T-helper 1 cell treated with Interleukin-12 subunit alpha and Interleukin-12 subunit beta and Interleukin-4 antibody, amounts not matched to agents 30 ng/mL and 1 ng/mL, for 36 hours (primary cell): Measurements from ENCODE around the gene TBXA2R. TPM values are rescaled to one million over a fixed set of nuclear protein-coding genes. Genes with fewer than 3 reads are reported as not detected.

Source experiments
- intact Hi-C: fragments of 100-400 bp; cut with micrococcal nuclease; formaldehyde crosslinking; loops from one replicate; pipeline ENCODE4 v1.15.1; 2024
- total RNA-seq: library from RNA; stranded (reverse); gene quantifications from 2 replicates; pipeline ENCODE4 v1.2.3, GENCODE V29; 2022

The TBXA2R gene
- total RNA-seq, 1 donor from 2014 or later: 1.1 TPM

- intact Hi-C loops: no loop called here
Measured at GRCh38 chr19:3563709-3564524, 42.8 kb downstream of the TBXA2R start.

GRCh38 chr19:3557461-3558248 lies 49.0 kb downstream of the TBXA2R start, which contains the start of gene MFSD12:
Gene MFSD12 (minus strand): TSS chr19:3557586. CDS start chr19:3557403, 183 bp downstream.
- intact Hi-C loops: loop anchor here (1.0 to 5.0 kb wide), 5 partner anchors 15 to 690 kb away; partner anchors contain the start of genes EEF2, FZR1, HMG20B and YJU2

- intact Hi-C loops: loop anchor here (1.0 to 5.0 kb wide), 5 partner anchors 15 to 690 kb away; partner anchors contain the start of genes EEF2, FZR1, HMG20B and YJU2
Measured at GRCh38 chr19:3556978-3557460, 49.7 kb downstream of the TBXA2R start.

- intact Hi-C loops: loop anchor here (5.0 kb wide), 2 partner anchors 431 to 691 kb away; partner anchors contain the start of genes EEF2 and YJU2
Measured at GRCh38 chr19:3556423-3556977, 50.2 kb downstream of the TBXA2R start.

GRCh38 chr19:3555653-3556422 lies 50.8 kb downstream of the TBXA2R start:
- intact Hi-C loops: loop anchor here (2.0 to 5.0 kb wide), 3 partner anchors 77 to 691 kb away; partner anchors contain the start of genes EEF2 and YJU2

GRCh38 chr19:3554254-3555083 lies 52.2 kb downstream of the TBXA2R start:
- intact Hi-C loops: loop anchor here (2.0 to 5.0 kb wide), 3 partner anchors 76 to 693 kb away; partner anchors contain the start of genes EEF2 and YJU2

- intact Hi-C loops: no loop called here
Measured at GRCh38 chr19:3551792-3552095, 54.9 kb downstream of the TBXA2R start.

- intact Hi-C loops: no loop called here
Measured at GRCh38 chr19:3550947-3551791, 55.5 kb downstream of the TBXA2R start.

GRCh38 chr19:3549816-3550215 lies 56.9 kb downstream of the TBXA2R start:
- intact Hi-C loops: loop anchor here (5.0 kb wide), 2 partner anchors 32 to 157 kb away; partner anchors contain the start of gene TJP3

- intact Hi-C loops: loop anchor here (5.0 kb wide), 2 partner anchors 34 to 159 kb away; partner anchors contain the start of gene TJP3
Measured at GRCh38 chr19:3548606-3549005, 58.1 kb downstream of the TBXA2R start.

- intact Hi-C loops: loop anchor here (5.0 kb wide), 2 partner anchors 34 to 159 kb away; partner anchors contain the start of gene TJP3
Measured at GRCh38 chr19:3547767-3548282, 58.9 kb downstream of the TBXA2R start.

- intact Hi-C loops: loop anchor here (5.0 kb wide), 2 partner anchors 35 to 160 kb away; partner anchors contain the start of gene TJP3
Measured at GRCh38 chr19:3547301-3547731, 59.4 kb downstream of the TBXA2R start.

- intact Hi-C loops: loop anchor here (5.0 kb wide), 2 partner anchors 36 to 161 kb away; partner anchors contain the start of gene TJP3
Measured at GRCh38 chr19:3546119-3546518, 60.6 kb downstream of the TBXA2R start.

- intact Hi-C loops: loop anchor here (2.0 to 5.0 kb wide), 3 partner anchors 37 to 162 kb away; partner anchors contain the start of gene TJP3
Measured at GRCh38 chr19:3545669-3546034, 61.0 kb downstream of the TBXA2R start.

GRCh38 chr19:3544742-3545668 lies 61.7 kb downstream of the TBXA2R start:
- intact Hi-C loops: loop anchor here (2.0 to 5.0 kb wide), 3 partner anchors 37 to 162 kb away; partner anchors contain the start of gene TJP3
